Tibial artery (tissue), 4 donors: ENCODE measurements around the gene HYI.

ENCODE experiments used
- DNase-seq, 2 donors: peaks; one replicate each; pipeline ENCODE4 v3.0.0-alpha.2; 2019
- H3K27ac ChIP-seq, 2 donors: fragments of 200-600 bp; sonication (generic) in 1 of 2; 1 replicate in 1 of 2; 2 replicates in 1 of 2; pipeline ENCODE4 v1.5.1; 2018 to 2019; ENCODE audit warnings: mild to moderate bottlenecking in 1 of 2
- H3K27me3 ChIP-seq, 2 donors: fragments of 200-600 bp; sonication (generic) in 1 of 2; one replicate each; pipeline versions ENCODE4 v1.5.1 to v1.6.0; 2016 to 2019
- H3K36me3 ChIP-seq, 3 donors: fragments of 200-600 bp; sonication (generic) in 2 of 3; one replicate each; pipeline ENCODE4 v1.5.1; 2016 to 2019; ENCODE audit warnings: mild to moderate bottlenecking in 2 of 3
- H3K4me1 ChIP-seq, 4 donors: fragments of 200-600 bp; sonication (generic) in 2 of 4; 1 replicate in 3 of 4; 2 replicates in 1 of 4; pipeline ENCODE4 v1.5.1; 2016 to 2019
- H3K4me3 ChIP-seq, 2 donors: fragments of 200-600 bp; sonication (generic) in 1 of 2; 1 replicate in 1 of 2; 2 replicates in 1 of 2; pipeline ENCODE4 v1.5.1; 2018 to 2019; ENCODE audit warnings: mild to moderate bottlenecking in 2 of 2
- H3K9me3 ChIP-seq, 3 donors: fragments of 200-600 bp; sonication (generic) in 1 of 3; one replicate each; pipeline ENCODE4 v1.5.1; 2016 to 2019
- intact Hi-C: fragments of 100-400 bp; cut with DNase I; formaldehyde crosslinking; loops from one replicate; pipeline ENCODE4 v1.15.0; 2023; ENCODE audit warnings: low total_unique reads
- TF ChIP-seq, protein P1 (sequence below), 2 experiments: fragments of 200-600 bp in 1 of 2; fragments of 450-650 bp in 1 of 2; IDR thresholded peaks; one replicate each; pipeline ENCODE4 v1.5.1; 2017 to 2019; ENCODE audit warnings: antibody characterized with exemption in 2 of 2, mild to moderate bottlenecking in 1 of 2, moderate library complexity in 1 of 2

HYI gene

DNA sequence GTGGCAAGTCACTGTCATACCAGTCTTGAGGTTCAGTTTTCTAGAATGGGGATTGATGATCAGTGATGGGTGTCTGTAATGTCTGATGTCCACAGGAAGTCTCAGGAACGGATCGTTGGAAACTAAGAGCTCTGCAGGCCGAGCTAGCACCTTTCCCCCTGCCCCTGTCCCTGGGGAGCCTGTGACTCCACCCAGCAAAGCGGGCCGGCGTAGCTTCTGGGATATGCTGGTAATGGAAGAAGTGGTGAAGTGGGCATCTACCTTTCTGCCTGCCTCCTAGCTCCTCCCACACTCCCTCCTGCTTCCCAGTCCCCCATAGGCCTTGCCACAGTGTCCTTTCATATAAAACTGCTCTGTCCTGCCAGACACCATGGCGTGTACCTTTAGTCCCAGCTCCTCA is 13.4 kb downstream of the HYI start:
- Histone ChIP-seq H3K4me3 (no peak overlapping the region), H3K36me3 (peaks cover 53 to 90% (median 58%) of the 10 kb centered on the region in 3 donors), H3K4me1 (peaks cover 0 to 12% (median 7%) of the 10 kb centered on the region in 4 donors), H3K27ac (no peak overlapping the region), H3K27me3 (no peaks in the 10 kb centered on the region), H3K9me3 (no peaks in the 10 kb centered on the region)
- peak; percentile 10 to 48 for DNase-seq
- intact Hi-C loops: no loop called here
- TF ChIP-seq, protein P1, sequence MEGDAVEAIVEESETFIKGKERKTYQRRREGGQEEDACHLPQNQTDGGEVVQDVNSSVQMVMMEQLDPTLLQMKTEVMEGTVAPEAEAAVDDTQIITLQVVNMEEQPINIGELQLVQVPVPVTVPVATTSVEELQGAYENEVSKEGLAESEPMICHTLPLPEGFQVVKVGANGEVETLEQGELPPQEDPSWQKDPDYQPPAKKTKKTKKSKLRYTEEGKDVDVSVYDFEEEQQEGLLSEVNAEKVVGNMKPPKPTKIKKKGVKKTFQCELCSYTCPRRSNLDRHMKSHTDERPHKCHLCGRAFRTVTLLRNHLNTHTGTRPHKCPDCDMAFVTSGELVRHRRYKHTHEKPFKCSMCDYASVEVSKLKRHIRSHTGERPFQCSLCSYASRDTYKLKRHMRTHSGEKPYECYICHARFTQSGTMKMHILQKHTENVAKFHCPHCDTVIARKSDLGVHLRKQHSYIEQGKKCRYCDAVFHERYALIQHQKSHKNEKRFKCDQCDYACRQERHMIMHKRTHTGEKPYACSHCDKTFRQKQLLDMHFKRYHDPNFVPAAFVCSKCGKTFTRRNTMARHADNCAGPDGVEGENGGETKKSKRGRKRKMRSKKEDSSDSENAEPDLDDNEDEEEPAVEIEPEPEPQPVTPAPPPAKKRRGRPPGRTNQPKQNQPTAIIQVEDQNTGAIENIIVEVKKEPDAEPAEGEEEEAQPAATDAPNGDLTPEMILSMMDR (IDR thresholded peaks at IDR 0.05): no peak

DNA sequence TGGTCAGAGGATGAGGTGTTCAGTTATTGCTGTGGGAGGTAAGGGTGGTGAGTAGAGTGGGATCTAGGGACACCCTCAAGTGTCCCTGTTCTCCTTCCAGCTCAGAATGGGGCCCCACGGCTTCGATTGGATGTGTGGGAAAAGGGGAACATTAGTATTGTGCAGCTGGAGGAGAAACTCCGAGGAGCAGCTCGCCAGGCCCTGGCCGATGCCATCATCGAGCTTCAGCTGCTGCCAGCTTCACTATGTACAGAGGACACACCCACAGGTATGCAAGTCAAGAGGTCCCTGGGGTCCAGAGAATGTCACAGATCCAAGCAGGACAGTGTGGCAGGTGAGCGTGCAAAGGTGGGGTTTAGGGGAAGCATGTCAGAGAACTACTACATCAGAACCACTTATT is 13.9 kb downstream of the HYI start:
- Histone ChIP-seq H3K27me3 (no peaks in the 10 kb centered on the region), H3K9me3 (no peaks in the 10 kb centered on the region), H3K4me1 (peaks cover 0 to 15% (median 8%) of the 10 kb centered on the region in 4 donors), H3K36me3 (peaks cover 53 to 90% (median 53%) of the 10 kb centered on the region in 3 donors), H3K4me3 (no peak overlapping the region), H3K27ac (no peak overlapping the region)
- intact Hi-C loops: no loop called here
- DNase-seq: peak; percentile 5 to 46
- TF ChIP-seq, protein P1 (IDR thresholded peaks at IDR 0.05): no peak

DNA sequence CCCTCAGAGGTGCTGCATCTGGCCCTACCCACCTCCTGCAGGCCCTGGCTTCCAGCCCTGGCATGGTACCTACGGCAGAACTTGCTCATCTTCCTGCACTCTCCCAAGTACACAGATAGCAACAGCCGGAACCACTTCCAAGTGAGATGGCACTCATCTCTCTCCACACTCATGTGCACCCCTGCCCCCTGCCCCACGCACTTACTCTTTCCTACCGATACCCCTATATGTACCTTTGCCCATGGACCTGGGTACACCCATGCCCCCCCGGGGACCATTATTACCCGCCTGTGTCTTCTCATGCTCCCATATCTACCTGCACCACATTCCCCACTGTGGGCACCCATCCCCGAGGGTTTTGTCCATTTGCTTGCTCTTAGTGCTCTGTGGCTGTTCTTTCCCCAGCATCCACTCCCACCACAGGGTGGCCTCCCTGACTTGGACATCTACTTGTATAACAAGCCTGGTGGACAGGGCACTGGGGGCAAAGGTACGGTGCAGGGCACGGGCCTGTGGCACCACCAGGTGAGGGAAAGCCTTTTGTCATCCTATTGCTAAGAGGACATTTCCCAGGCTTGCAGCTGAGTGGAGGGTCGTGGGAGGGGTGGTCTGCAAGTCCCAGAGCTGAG is 14.7 kb downstream of the HYI start:
- Histone ChIP-seq H3K9me3 (no peaks in the 10 kb centered on the region), H3K27me3 (no peaks in the 10 kb centered on the region), H3K27ac (no peak overlapping the region), H3K4me3 (no peak overlapping the region), H3K4me1 (peaks cover 0 to 15% (median 8%) of the 10 kb centered on the region in 4 donors), H3K36me3 (peaks cover 49 to 90% (median 53%) of the 10 kb centered on the region in 3 donors)
- intact Hi-C loops: no loop called here
- TF ChIP-seq, protein P1 (IDR thresholded peaks at IDR 0.05): no peak
- peak; percentile 19 to 60 for DNase-seq

DNA sequence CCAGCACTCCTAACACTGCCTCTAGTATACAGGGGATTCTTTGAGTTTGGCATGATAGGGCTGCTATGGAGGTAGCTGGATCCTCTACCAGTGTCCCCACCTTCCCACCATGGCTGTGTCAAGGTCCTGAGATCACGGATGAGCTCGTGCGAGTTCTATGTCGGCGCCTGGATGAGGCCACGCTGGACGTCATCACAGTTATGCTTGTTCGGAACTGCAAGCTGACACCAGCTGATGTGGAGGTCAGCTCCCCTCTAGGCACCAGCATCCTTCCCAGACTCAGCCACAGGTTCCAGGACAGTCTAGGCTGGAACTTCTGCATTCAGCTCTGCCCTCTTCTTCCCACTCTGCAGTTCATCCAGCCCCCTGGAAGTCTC is 15.2 kb downstream of the HYI start:
- H3K27ac ChIP-seq: no peak overlapping the region
- intact Hi-C loops: no loop called here
- TF ChIP-seq, protein P1 (IDR thresholded peaks at IDR 0.05): no peak
- H3K27me3 ChIP-seq: no peaks in the 10 kb centered on the region
- DNase-seq: peak; percentile 13 to 59
- H3K4me1 ChIP-seq: peaks cover 0 to 15% (median 8%) of the 10 kb centered on the region in 4 donors
- no peaks in the 10 kb centered on the region for H3K9me3 ChIP-seq
- peaks cover 44 to 90% (median 53%) of the 10 kb centered on the region in 3 donors for H3K36me3 ChIP-seq
- no peak overlapping the region for H3K4me3 ChIP-seq

DNA sequence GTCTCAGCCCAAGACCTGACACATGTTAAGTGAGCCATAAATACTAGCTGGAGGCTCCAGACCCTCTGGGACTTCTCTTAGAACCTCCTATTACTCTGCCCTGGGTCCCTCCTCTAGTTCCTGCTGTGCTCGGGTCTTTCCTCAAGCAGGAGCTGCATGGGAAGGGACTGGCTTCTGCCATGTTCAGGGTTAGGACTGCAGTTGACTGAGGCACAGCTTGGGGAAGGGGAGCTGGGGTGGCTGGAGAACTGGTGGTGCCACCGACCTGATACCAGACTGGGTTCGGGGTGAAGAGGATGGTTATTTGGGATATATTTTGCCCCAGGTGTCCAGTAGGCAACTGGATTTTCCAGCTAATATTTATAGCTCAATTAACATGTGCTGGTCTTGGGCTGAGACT is 15.7 kb downstream of the HYI start:
- intact Hi-C loops: no loop called here
- H3K27me3 ChIP-seq: no peaks in the 10 kb centered on the region
- peak in 1 of 2 donors; percentile 29 for DNase-seq
- H3K9me3 ChIP-seq: no peaks in the 10 kb centered on the region
- H3K27ac ChIP-seq: no peak overlapping the region
- H3K36me3 ChIP-seq: peaks cover 44 to 90% (median 53%) of the 10 kb centered on the region in 3 donors
- no peak overlapping the region for H3K4me3 ChIP-seq
- peaks cover 0 to 15% (median 8%) of the 10 kb centered on the region in 4 donors for H3K4me1 ChIP-seq
- TF ChIP-seq, protein P1 (IDR thresholded peaks at IDR 0.05): no peak
